GM18517 (cell line): Measurements from ENCODE around the gene MASTL.
"Not testable (repeated sequence)": the region's sequence is repeated elsewhere in the genome, so short reads cannot be mapped to it uniquely, and the experiment has no call there.

ENCODE experiments used
- ATAC-seq: cut with Tn5 transposase; IDR thresholded peaks from one replicate; pipeline ENCODE4 v1.9.1; 2021; ENCODE audit warnings: mild to moderate bottlenecking, moderate library complexity; ENCODE audit not compliant: unreplicated experiment

The MASTL gene

DNA sequence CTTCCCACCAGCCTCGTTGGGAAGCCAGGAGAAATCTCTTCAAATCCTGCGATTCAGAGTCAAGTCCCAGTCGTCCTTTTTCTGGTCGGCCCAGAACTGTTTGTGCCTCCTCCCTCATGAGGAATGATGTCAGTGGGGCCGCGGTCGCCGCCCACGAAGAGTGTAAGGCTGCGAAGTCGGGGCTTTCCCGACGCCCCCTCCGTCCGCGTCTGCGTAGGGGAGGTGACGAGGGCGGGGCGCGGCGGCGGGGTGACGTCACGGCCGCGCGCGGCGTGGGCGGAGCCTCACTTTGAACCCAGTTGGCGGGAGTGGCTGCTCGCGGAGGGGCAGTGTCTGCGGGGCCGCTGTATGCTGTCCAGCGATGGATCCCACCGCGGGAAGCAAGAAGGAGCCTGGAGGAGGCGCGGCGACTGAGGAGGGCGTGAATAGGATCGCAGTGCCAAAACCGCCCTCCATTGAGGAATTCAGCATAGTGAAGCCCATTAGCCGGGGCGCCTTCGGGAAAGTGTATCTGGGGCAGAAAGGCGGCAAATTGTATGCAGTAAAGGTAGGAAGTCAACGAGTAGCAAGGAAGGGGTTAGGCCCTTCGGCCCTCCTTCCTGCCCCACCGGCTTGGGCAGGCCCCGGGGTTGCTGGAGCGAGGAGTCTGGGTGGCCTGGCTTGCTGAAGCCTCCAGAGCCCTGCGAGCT, at the start of gene MASTL:
Gene MASTL (plus strand): TSS at position 287 of the 689 bp plus-strand sequence. CDS start 75 bp downstream, at position 362.
- peak; percentile 75 for ATAC-seq

DNA sequence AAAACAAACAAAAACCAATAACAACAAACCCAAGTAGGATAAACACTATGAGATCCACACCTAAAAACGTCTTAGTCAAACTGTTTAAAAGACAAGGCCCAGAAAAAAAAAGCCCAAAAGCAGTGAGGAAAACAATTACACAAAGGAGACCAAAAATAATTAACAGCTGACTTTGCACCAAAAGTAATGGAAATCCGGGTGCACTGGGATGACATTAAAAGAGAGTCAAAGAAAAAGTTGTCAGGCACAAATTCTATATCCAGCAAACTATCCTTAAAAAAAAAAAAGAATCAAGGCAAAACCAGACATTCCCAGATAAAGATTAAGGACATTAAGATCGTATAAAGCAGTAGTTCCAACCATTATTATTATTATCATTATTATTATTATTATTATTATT, 47.0 kb upstream of the MASTL start:
- ATAC-seq: no peak

DNA sequence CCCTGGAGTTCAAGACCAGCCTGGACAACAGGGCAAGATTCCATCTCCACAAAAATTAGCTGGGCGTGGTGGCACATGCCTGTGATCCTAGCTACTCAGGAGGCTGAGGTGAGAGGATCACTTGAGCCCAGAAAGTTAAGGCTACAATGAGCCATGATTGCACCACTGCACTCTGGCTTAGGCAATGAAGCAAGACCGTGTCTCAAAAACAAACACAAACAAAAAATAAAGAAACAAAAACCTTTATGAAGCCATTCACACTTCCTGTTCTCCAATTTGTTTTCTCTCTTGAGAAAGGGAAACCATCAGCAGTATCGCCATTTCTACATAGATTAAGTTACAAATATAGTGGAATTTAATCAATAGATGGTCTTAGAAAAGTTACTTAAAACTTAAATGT, 20.8 kb upstream of the MASTL start:
- no peak for ATAC-seq

DNA sequence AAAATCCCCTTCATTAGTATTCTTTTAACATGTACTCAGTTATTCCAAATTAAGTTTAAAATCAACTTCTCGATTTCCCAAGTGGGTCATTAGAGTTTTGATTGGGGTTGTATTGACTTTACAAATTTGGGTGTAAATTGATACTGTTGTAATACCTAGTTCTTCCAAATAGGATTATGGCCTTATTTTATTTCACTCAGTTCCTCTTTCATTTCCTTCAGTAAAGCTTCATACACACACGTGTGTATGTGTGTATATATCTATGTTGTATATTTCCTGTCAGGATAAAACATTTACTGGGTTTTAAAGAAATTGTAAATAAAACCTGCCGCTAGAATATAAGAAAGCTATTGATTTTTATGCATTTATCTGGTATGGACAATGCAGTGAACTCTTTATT, 16.9 kb upstream of the MASTL start:
- ATAC-seq: no peak

DNA sequence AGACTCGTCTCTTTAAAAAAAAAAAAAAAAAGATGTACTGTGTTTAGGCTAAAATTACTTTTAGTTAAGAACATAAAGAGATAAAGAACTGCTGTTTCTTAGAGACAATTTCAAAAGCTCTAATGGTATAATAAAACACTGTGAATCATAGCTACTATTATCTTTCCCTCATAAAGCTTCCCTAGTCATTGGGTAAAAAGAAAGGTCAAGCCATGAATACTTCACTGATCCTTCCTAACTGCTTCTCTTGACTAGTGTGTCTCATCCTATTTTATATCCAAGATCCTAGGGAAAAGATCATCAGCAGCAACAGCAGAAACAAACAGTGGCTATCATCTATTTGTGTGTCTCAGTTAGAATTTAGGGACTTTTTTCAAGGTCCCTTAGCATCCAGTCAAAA, 11.5 kb upstream of the MASTL start:
- ATAC-seq: no peak

DNA sequence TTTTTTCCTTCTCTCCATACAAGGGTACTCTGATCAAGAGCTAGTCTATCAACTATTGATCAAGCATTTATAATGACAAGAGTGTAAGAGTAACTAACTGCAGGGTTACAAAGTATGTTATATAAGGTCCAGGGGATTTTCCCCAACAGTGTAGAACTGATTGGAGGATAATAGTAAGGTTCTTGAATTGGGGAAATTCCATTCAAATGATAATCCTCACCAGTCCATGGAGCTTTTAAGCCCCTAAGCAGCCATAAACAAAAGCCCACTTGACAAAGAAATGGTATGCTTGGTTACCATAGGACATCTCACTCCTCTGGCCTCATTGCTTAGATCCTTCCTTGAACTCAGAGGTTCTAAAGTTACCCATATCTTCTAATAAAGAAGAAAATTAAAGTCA, 9.2 kb upstream of the MASTL start:
- no peak for ATAC-seq

DNA sequence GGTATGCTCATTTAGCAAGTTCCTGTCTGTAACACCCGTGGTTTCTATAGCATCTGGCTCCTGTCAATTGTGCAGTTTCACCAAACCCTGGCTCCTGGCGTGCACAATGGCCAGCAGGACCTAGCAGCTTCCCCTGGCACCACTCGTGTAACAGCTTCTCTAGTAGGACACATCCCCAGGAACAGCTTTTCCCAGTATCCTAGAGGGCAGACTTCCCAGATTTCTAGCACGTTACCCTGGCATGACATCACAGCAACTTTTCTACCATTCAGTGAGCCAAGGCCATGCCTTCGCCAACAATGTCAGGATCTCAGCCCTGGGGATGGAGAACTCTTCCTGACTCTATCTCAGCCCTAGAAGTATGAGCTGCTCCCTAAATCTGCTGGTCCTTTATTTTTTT, 7.5 kb upstream of the MASTL start:
- ATAC-seq: no peak

DNA sequence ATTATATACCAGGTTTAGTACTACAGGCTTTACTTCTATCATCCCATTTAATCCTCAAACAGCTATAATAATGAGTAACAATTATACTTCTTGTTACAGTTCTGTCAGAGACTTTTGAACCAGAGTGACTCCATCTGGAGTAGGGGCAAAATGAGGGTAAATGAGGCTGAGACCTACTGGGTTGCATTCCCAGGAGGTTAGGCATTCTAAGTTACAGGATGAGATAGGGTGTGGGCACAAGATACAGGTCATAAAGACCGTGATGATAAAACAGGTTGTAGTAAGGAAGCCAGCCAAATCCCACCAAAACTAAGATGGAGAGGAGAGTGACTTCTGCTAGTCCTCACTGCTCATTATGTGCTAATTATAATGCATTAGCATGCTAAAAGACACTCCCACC, 4.9 kb upstream of the MASTL start:
- ATAC-seq: no peak

DNA sequence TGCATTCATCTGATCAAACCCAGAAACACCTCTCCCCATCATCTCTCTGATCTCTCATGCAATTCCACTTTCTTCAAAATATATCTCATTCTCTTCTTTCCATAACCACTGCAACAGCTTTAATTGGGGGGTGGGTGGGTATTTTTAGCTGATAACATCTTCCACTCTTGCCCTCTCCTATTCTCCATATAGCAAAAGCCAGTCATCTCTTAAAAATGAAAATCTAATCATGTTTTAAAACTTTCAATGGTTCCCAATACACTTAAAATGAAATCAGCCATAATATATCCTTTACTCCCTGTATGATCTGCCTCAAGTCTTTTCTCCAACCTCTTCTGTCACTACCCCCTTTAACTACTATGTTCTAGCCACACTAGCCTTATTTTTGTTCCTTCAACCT, 2.5 kb upstream of the MASTL start:
- no peak for ATAC-seq

DNA sequence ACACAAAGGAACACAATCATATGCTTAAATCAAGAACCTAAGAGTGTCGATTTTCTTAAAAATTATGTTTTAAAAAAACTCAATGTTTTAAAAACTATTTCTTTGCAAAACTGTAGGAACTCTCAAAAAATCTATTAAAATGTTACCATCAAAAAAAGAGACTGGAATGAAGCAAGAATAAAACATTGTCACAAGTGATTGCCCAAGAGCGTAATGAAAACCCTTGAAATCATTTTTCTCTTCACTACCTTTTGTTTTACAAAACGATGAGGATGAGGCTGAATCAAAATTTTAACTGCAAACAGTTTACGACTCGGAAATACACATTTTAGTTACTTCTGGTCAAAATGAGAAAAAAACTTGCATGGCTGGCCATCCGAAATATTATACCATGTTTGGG, 1.8 kb upstream of the MASTL start:
- no peak for ATAC-seq

DNA sequence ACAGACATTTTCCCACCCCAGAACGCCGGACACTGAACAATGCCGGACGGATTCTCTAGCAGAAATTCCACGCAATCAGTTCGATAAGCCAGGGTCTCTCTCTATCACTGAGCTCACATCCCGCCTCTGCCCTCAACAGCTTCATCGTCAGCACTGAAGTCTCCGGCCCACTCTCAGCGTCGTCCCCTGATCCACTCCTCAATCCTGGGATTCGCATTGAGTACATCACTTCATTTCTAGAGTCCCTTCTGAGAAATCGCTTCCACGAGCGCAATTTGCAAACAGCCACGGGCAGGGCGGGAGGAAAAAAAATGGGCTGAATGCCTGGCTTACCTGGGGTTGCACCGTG, 1.3 kb upstream of the MASTL start:
- ATAC-seq: peak; percentile 5

DNA sequence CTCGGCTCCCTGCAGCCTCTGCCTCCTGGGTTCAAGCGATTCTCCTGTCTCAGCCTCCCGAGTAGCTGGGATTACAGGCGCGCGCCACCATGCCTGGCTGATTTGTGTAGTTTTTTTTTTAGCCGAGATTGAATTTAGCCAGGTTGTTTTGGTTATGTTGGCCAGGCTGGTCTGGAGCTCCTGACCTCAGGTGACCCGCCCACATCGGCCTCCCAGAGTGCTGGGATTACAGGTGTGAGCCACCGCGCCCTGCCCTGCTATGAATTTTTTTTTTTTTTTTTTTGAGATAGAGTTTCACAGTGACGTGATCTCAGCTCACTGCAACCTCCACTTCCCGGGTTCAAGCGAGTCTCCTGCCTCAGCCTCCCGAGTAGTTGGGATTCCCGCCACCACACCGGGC, 1.4 kb downstream of the MASTL start:
- not testable (repeated sequence) for ATAC-seq

DNA sequence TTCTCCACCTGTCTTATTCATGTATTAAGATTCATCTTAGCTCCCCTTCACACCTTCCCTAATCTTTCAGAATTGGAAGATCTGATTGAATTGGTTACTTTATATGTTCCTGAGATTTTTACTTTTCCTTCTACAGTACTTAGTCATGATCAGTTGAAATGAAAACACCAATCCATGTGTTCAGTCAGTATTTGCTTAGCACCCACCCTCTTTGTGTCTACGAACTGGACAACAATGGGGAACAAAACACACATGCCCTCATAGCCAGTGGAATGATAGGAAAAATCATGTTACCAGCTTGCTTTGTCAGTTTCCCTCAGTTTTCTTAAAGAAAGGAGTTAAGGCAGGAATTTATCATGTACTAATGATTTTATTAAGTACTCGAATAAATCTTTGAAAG, 2.0 kb downstream of the MASTL start:
- ATAC-seq: no peak

DNA sequence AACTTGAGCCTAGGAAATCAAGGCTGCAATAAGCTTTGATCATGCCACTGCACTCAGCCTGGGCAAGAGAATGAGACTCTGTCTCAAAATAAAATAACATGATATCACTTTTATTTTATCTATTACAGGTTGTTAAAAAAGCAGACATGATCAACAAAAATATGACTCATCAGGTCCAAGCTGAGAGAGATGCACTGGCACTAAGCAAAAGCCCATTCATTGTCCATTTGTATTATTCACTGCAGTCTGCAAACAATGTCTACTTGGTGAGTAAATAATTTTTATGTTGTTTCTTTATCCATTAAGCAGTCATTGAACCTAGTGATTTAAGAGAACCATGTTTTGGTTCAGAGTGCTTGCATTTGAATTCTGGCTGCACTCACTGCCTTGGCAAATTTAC, 3.3 kb downstream of the MASTL start:
- ATAC-seq: no peak

DNA sequence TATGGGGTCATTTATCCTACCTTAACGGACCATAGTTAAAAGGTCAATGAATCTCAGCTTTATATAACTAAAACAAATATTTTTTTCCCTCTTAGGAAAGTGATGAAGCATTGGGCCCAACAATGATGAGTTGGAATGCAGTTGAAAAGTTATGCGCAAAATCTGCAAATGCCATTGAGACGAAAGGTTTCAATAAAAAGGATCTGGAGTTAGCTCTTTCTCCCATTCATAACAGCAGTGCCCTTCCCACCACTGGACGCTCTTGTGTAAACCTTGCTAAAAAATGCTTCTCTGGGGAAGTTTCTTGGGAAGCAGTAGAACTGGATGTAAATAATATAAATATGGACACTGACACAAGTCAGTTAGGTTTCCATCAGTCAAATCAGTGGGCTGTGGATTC, 14.7 kb downstream of the MASTL start:
- ATAC-seq: no peak

DNA sequence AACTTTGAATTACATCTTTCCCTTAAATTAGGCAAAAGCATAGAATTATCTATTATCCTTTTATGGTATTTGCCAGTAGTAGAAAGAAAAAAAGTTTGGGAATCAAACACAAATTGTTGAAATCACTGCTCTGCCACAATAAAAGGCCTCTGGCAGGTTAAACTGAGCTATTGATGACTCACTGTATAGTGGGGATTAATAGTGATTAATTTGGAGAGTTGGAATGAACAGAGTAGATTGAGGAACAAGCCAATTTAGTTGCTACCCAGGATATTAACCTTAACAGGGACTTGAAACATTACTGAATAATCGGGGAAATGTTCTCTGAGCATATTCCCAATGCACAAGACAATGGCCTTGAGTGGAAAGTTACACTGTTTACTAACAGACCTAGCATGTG, 33.1 kb downstream of the MASTL start:
- ATAC-seq: no peak

DNA sequence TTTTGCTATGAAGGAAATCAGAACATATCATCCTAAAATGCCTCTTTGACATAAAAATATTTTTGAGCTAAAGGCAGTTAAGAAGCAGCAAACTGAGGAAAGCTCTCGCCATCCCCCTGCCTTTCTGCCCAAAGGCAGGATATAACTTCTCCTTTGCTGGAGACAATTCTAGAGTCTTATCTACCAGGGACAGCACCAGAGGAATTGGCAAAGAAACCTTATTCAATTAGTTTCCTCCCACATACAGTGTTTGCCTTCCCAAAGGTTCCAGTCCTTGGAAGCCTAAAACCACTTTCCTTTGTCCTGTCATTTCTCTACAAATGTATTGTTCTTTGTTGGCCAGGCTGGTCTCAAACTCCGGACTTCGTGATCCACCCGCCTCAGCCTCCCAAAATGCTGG, 33.7 kb downstream of the MASTL start:
- no peak for ATAC-seq

DNA sequence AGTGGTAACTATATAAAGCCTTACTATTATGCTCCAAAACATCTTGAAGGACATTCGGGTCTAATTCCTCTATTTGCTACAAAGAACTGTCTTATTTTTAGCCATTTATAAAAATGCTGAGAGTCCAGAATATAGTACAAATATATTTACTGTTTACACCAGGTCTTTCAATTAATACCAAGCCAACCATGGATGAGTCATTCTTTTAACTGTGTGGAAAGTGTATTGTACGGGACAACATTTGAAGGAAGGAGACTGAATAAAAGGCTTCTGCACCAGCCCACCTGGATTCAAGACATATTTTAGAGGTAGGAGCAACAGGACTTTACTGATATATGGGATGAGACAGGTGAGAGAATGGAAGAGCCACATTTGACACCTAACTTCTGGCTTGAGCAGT, 35.4 kb downstream of the MASTL start:
- no peak for ATAC-seq

DNA sequence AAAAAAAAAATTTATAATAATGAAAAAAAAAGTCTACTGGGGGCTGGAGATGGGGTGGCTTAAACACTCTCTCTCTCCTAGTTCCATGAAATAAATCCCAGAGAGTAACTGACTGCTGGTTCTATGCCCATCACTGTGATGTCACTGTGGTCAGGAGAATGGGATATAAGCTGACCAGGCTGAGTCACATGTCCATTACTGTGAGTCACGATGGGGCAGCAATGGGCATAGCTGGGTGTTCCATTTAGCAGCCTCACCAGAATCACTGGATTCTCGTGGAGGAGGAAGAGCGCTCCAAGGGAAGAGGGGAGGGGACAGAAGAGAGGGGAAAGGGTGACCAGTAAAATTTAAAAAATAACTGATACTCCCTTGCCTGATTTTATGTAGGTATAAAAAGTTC, 37.1 kb downstream of the MASTL start:
- ATAC-seq: no peak

DNA sequence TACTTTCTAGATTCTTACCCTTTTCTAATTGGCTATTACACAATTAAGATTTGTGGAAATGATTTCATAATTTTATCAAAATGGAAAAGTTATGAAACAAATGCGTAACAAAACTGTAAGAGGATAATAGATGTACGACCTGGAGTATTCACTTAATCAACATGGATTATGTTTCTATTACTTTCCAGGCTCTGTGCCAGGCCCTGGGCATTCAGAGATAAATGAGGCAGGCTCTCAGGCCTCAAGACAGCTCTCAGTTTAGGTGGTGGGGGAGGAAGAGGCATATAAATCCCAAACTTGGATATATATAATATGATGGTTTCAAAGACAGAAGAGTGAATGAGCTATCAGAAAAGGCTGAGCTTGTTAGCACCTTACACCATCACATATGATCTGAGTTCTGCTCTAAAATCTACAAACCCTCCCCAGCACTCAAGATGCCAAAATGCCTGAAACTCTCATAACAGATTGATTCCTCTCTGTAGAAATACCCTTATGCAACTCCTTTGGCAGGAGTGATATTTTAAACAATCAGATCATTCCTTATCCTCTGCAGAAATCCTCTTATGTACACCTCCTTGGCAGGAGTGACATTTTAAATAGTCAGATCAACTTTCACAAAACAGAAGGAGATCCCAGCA, 42.9 kb downstream of the MASTL start:
- no peak for ATAC-seq

DNA sequence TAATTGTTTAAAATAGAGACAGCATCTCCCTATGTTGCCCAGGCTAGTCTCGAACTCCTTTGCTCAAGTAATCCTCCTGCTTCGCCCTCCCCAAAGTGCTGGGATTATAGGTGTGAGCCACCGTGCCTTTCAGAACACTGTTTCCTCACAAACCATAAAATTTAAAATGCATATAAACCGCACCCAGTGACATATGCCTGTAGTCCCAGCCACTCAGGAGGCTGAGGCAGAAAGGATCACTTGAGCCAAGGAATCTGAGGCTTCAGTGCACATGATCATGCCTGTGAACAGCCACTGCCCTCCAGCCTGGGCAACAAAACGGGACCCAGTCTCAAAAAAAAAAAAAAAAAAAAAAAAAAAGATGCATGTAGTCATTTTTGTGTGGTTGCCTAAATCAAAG, 48.7 kb downstream of the MASTL start:
- no peak for ATAC-seq

DNA sequence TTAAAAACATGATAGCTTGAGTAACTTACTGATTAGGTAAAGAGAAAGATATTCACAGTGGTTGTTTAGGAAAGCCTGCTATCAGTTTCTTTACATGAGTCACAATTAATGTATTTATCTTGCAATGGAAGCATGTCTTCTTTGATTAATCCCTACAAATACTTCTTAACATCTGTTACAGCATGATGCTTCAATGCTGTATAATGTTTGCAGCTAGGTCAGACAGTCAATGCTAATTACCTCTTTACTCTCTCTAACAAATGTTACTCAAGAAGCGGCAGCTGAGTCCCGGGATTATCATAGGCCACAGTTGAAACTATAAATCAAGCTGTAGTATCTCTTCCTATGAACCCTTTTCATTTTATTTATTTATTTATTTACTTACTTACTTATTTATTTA, 52.2 kb downstream of the MASTL start:
- no peak for ATAC-seq

DNA sequence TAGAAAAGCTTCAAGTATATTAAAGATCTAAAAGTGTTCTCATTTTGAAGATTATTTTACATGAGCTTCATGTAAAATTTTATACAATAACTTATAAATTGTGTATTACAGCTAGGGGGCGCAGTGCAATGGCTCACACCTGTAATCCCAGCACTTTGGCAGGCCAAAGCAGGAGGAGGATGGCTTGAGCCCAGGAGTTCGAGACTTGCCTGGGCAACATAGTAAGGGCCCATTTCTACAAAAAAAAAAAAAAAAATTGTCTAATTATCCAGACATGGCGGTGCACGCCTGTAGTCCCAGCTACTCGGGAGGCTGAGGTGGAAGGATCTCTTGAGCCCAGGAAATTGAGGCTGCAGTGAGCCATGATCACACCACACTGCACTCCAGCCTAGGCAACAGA, 68.8 kb downstream of the MASTL start:
- no peak for ATAC-seq
